ENCODE results near the gene TTLL10. TPM values are rescaled to one million over a fixed set of nuclear protein-coding genes. Genes with fewer than 3 reads are reported as not detected.

Gene TTLL10
- total RNA-seq, 4 donors from 2014 or later = 0.17 TPM; not detected in 3

DNA sequence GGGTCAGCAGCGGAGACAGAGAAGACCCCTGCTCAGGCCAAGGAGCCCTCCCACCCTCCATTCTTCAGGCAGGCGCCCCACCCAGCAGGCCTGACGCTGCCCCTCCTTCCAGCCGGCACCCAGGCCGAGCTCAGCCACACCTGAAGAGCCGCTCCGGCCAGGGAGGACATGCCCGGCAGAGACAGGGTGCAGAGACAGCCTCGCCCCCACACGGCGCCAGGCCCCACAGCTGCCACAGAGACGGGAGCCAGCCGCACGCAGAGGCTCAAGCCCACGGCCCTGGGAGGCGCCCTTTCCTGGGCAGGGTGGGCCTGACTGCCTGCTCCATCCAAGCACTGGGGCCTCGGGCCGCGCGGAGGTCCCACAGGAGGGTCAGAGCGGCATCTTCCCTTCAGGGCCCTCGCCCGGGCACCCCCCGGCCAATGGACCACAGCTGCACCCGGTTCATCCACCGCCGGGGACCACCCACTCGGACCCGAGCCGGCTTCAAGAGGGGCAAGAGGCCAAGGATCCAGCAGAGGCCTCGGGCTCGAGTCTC lies 5.2 kb downstream of the TTLL10 start:
- Histone ChIP-seq H3K27ac (replicated peaks in 1 of 4) (no peak overlapping the region), H3K4me1 (peaks cover 2 to 10% (median 6%) of the 10 kb centered on the region in 4 donors), H3K36me3 (no peaks in the 10 kb centered on the region), H3K9me3 (no peaks in the 10 kb centered on the region), H3K27me3 (peaks cover 0 to 93% (median 18%) of the 10 kb centered on the region in 4 donors), H3K4me3 (no peak overlapping the region)
- no peak for TF ChIP-seq EP300 (IDR thresholded peaks at IDR 0.05)
- TF ChIP-seq POLR2A (IDR thresholded peaks at IDR 0.05; ENCODE audit: low read depth) = no peak
- TF ChIP-seq, protein P1, sequence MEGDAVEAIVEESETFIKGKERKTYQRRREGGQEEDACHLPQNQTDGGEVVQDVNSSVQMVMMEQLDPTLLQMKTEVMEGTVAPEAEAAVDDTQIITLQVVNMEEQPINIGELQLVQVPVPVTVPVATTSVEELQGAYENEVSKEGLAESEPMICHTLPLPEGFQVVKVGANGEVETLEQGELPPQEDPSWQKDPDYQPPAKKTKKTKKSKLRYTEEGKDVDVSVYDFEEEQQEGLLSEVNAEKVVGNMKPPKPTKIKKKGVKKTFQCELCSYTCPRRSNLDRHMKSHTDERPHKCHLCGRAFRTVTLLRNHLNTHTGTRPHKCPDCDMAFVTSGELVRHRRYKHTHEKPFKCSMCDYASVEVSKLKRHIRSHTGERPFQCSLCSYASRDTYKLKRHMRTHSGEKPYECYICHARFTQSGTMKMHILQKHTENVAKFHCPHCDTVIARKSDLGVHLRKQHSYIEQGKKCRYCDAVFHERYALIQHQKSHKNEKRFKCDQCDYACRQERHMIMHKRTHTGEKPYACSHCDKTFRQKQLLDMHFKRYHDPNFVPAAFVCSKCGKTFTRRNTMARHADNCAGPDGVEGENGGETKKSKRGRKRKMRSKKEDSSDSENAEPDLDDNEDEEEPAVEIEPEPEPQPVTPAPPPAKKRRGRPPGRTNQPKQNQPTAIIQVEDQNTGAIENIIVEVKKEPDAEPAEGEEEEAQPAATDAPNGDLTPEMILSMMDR (IDR thresholded peaks at IDR 0.05) = no peak
- no peak for TF ChIP-seq POLR2AphosphoS5 (IDR thresholded peaks at IDR 0.05)
- no peak for DNase-seq (ENCODE audit: extremely low spot score)
- WGBS = 91% methylated on average over 21 of the region's 32 CpGs
- intact Hi-C loops (cut with DNase I) = no loop called here

DNA sequence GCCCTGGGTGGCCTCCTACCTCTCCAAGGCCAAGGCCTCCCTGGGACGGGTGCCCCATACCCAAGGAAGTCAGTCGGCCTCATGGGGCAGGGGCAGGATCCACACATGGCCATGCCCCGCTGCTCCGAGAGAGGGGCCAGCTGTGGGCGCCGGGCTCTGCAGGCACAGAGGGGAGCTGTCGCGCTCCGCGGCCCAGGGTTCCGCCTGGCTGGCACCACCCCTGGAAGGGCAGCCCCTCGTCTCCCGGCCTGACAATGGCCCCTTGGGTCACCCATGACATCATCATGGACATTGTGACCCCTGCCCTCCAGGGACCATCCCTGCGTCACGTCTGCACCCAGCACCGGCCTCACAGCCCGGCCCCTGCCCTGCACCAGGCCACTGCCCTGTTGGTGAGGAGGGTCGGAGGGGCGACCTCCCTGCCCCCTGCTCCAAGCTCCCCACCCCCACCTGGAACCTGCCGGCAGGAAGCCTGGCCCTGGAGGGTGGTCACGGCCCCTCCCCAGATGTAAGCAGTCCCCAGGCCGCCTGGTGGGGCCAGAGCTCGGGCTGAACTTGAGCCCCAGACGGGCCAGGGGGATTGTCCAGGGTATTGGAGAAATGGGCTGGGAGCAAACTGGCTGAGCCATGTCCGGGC lies 5.8 kb downstream of the TTLL10 start:
- Histone ChIP-seq H3K36me3 (no peaks in the 10 kb centered on the region), H3K4me3 (no peak overlapping the region), H3K9me3 (no peaks in the 10 kb centered on the region), H3K27ac (replicated peaks in 1 of 4) (no peak overlapping the region), H3K27me3 (peaks cover 0 to 87% (median 12%) of the 10 kb centered on the region in 4 donors), H3K4me1 (peaks cover 0 to 7% (median 4%) of the 10 kb centered on the region in 4 donors)
- intact Hi-C loops (cut with DNase I) = no loop called here
- no peak for DNase-seq (ENCODE audit: extremely low spot score)
- no peak for TF ChIP-seq EP300 (IDR thresholded peaks at IDR 0.05)
- TF ChIP-seq POLR2AphosphoS5 (IDR thresholded peaks at IDR 0.05) = no peak
- no peak for TF ChIP-seq POLR2A (IDR thresholded peaks at IDR 0.05; ENCODE audit: low read depth)
- TF ChIP-seq, protein P1 (IDR thresholded peaks at IDR 0.05) = no peak
- 88% methylated on average over 13 of the region's 25 CpGs for WGBS

DNA sequence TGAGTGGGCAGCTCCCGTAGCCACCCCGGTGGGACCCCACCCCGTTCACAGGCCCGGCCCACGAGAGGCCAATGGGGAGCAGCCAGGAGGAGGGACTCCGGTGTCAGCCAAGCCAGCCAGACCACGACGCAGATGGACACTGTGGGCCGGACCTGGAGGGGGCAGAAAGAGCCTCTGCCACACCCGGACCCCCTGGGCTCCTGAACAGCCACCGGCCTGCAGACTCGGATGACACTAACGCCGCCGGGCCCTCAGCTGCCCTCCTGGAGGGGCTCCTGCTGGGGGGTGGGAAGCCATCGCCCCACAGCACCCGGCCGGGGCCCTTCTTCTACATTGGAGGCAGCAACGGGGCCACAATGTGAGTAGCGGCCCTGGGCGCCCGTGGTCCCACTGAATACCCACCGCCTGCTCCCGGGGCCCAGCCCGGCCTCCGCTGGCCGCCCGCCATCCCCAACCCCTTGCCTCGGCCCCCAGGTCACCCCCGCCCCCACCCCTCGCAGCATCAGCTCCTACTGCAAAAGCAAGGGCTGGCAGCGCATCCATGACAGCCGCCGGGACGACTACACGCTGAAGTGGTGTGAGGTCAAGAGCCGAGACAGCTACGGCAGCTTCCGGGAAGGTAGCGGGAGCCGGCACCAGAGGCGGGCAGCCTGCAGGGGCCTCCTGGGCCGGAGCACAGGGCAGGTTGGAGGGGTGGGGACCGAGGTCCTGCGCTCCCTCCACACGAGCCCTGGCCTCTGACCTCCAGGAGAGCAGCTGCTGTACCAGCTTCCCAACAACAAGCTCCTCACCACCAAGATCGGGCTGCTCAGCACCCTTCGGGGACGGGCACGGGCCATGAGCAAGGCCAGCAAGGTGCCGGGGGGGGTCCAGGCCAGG lies 6.5 kb downstream of the TTLL10 start:
- Histone ChIP-seq H3K27ac (replicated peaks in 1 of 4) (no peak overlapping the region), H3K36me3 (no peaks in the 10 kb centered on the region), H3K4me1 (peaks cover 0 to 7% (median 4%) of the 10 kb centered on the region in 4 donors), H3K27me3 (peaks cover 0 to 82% (median 11%) of the 10 kb centered on the region in 4 donors), H3K4me3 (no peak overlapping the region), H3K9me3 (no peaks in the 10 kb centered on the region)
- WGBS = 79% methylated on average over 21 of the region's 51 CpGs
- TF ChIP-seq EP300 (IDR thresholded peaks at IDR 0.05) (no peak), POLR2A (IDR thresholded peaks at IDR 0.05; ENCODE audit: low read depth) (no peak), POLR2AphosphoS5 (IDR thresholded peaks at IDR 0.05) (no peak)
- intact Hi-C loops (cut with DNase I) = no loop called here
- no peak for DNase-seq (ENCODE audit: extremely low spot score)

DNA sequence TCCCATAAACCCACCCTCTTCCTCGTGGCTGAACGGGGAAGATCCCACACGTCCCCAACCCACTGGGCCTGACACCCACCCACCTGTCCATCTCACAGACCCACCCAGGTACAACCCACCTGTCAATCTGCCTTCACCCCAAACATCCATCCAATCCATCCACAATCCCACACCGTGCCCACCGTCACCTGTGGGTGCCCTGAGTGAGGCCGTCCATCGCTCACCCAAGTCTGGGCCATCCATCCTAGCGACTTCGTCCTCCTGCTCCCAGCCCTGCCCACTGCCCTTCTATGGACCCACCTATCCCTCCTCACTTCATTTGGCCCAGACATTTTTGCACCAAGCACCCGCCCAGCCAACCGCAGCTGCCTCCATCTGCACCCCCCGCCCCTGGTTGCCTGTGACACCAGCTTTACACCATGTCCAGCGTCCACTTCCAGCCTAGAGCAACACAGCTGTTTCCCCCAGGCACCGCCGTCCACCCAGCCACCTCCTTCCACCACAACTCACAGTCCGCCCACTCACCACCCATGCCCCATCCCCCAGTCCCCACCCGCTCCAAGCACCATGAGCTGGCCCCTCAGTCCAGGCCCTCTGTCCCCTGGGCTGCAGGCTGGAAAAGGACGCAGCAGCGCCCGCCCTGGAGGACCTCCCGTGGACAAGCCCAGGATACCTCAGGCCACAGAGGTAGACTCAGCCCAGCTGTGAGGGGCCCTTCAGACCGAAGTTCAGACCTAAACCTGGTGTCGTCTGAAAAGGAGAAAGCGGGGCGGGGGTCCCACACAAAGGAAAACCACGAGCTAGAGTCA lies 7.7 kb downstream of the TTLL10 start:
- intact Hi-C loops (cut with DNase I) = no loop called here
- H3K4me1 ChIP-seq = peaks cover 0 to 7% (median 4%) of the 10 kb centered on the region in 4 donors
- TF ChIP-seq EP300 (IDR thresholded peaks at IDR 0.05) (no peak), POLR2A (IDR thresholded peaks at IDR 0.05; ENCODE audit: low read depth) (no peak), POLR2AphosphoS5 (IDR thresholded peaks at IDR 0.05) (no peak)
- TF ChIP-seq, protein P1 (IDR thresholded peaks at IDR 0.05) = no peak
- no peak overlapping the region for H3K27ac ChIP-seq (replicated peaks in 1 of 4)
- WGBS = 82% methylated on average over 23 of the region's 26 CpGs
- peaks cover 0 to 71% (median 9%) of the 10 kb centered on the region in 4 donors for H3K27me3 ChIP-seq
- H3K36me3 ChIP-seq = no peaks in the 10 kb centered on the region
- DNase-seq (ENCODE audit: extremely low spot score) = no peak
- no peaks in the 10 kb centered on the region for H3K9me3 ChIP-seq
- no peak overlapping the region for H3K4me3 ChIP-seq
